Left hindlimb (tissue), 1 donor: ENCODE results near the gene RGPD4.
"Not testable (repeated sequence)": the region's sequence is repeated elsewhere in the genome, so short reads cannot be mapped to it uniquely, and the experiment has no call there.

ENCODE experiments used
- DNase-seq: peaks from one replicate; pipeline ENCODE4 v3.0.0-alpha.2; 2018

RGPD4 gene

DNA sequence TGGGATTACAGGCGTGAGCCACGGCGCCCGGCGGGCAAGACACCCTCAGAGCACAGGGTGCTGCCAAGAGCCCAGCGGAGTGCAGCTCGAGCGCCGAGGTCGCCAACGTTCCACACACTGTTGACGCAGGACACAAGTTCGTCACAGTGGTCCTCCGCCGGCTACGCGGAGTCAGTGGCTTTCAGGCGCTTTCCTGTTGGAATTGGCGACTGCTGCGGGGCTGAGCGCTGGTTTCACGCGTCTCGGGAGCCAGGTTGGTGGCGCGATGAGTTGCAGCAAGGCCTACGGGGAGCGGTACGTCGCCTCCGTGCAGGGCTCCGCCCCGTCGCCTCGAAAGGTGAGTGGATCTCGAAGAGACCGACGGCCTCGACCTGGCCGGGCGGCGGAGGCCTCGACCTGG lies at the start of gene RGPD4:
RGPD4 (plus strand) TSS at position 144 of the 400 bp plus-strand sequence; CDS start at position 266, 122 bp downstream.
- DNase-seq: not testable (repeated sequence)

DNA sequence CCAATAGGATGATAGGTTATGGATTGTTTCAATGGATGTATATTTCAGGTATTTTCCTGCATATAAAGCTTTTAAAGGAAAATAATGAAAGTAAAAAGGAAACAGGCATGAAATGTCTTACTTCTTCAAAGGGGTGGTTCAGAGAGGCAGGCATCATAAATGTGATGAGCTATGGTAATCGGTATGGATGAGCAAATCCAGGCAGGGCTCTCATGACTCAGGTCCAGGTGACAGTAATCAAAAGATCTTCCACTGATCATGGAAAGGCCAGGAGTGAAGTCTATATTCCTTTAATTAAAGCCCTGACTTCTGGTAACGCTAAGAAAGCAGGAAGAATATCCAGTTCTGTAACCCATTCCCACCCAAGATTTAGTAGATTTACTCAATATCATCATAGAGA lies 48.7 kb upstream of the RGPD4 start:
- DNase-seq: no peak

DNA sequence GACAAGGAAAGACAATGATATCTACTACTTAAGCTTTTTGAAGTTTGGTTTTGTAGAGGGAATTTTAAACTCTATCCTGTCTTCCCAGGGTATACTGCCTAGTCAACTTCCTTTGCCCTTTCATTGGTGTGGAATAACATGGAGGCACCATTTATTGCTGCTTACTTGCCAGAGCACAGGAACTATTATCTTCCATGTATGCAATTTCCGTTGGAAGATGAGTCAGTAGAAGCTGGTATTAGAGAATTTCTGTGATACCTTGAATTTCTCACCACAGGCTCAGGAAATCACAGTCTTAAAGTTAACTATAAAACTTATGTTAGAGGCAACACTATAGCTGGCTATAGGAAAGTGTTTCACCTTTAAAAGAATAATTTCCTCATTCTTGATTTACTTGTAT lies 40.9 kb upstream of the RGPD4 start:
- no peak for DNase-seq

DNA sequence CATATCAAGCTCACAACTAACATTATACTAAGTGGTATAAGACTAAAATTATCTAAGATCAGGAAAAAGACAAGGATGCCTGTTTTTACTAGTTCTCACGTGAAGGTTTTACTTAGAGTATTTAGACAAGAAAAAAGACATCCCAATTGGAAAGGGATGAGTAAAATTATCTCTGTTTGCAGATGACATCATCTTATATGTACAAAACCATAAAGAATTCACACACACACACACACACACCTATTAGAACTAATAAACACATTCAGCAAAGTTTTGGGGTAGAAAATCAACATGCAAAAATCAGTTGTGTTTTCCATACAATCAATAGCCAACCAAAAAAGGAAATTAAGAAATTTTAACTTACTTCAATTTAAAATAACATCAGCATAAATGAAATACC lies 35.9 kb upstream of the RGPD4 start:
- no peak for DNase-seq

DNA sequence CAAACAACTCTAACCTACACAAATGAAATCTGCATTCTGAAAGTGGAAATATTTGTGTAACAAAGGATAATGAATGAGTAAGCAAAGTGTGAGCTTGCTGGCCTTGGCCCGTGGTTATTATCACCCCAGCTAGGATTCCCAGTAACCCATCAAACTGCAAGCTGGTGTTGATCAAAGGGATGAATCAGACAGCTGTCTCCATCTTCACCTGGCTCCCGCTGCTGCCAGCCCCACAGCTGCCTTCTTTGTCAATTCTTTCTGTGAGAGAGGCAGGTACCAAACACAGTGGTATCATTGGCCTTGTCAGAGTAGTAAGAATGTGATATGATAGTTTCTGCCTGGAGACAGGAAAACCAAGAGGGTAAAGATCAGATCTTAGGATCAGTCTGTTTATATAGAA lies 25.2 kb upstream of the RGPD4 start:
- DNase-seq: no peak

DNA sequence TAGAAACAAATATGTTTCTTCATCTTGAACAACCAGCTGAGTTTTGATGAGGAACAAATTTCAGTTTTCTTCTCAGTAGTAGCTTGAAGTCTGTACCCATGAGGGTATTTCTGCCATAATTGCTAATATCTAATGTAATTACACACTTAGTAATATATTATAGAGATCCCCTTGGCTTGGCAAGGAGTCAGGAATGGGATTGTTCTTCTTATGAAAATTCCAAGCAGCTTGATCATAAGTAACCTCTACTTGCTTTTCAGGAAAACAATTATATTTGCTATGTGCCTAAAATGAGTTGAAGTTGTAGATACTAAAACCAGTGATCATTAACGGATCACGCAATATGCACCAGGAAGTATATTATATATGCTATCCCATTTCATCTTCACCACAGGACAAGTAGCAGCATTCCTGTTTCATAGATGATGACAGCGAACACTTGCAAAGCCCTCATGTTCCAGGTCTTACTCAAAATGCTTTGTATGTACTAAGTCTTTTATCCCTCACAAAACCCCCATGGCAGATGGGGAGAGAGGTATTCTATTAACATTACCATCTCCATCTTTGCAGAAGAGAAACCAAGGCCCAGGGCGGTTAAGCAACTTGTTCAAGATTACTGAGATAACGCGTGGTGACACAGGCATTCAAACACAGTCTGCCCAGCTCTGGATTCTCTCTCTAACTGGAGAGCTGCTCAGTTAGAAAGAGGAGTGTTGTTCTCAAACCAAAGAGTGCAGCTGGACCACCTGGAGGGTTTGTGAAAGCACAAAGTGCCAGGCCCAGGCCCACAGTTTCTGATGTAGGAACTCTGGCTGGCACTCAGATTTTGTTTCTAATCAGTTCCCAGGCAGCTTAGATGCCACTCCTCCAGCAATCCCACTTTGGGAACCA lies 21.8 kb upstream of the RGPD4 start:
- no peak for DNase-seq

DNA sequence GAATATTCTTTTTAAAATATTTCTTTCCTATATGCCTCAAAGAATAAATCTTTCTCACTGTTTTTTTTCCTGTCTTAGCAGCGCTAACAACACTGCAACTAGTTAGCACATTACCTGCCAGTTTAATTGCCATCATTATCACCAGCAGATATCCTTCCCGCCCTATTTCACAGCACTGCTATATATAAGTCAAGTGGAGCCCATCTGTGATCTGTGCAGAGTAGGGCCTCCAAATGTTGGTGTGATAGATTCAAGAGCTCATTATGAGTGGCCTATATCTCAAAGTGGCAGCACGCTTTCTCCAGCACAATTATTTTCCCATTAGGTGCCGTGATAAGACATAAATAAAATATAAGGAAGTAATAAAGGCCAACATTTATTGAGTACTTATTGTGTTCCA lies 19.8 kb upstream of the RGPD4 start:
- no peak for DNase-seq

DNA sequence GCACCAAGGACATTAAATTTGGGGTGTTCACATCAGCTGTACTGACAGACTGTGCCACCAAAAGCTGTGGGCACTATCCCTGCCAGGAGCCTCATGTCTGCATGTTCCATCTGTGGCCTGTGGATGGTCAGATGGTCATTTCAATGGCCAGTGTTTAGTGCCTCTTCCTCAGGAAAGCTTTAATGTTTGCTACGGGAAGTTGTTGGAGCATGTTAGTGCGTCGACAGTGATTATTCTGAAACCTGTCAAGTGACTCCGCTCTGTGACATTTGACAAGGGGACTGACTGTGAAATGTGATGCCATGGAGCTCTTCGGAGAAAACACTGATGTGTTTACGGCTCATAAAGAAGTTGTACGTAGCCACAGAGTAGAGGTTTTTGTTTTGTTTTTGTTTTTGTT lies 18.7 kb upstream of the RGPD4 start:
- DNase-seq: no peak

DNA sequence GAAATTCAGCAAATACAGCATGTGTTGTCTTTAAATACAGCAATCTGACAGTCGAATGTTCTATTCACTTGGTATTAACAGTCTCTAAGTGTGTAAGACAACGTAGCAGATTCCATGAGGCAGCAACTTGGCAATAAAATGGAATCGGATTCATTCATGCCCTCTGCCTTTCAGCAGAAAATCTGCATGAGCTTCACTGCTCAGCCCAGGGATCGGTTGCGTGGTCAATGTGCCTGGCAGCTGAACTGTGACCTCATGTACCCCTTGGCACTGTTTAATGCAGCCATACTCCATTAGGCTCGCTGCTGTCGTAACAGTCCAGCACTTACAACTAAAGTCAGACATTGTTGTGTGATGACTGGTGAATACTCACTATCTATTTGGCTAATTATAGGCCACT lies 17.7 kb upstream of the RGPD4 start:
- DNase-seq: no peak

DNA sequence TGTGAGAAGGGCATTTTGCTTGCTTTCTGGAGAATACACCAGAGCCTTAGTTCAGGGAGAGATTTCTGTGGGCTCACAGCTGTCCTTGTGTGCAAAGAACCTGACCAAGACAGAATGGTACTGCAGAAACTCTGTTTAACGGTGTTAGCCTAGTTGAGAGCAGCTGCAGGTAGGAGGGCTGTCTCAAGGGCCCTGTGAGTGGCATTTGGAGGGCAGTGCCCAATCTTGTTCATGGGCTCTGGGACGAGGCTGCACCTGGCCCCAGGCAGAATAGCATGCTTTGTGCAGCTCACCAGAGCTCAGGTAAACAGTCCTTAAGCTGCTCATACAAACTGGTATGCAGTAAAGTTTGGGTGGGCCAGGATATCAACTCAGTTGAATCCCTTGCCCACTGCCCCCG lies 16.9 kb upstream of the RGPD4 start:
- DNase-seq: no peak

DNA sequence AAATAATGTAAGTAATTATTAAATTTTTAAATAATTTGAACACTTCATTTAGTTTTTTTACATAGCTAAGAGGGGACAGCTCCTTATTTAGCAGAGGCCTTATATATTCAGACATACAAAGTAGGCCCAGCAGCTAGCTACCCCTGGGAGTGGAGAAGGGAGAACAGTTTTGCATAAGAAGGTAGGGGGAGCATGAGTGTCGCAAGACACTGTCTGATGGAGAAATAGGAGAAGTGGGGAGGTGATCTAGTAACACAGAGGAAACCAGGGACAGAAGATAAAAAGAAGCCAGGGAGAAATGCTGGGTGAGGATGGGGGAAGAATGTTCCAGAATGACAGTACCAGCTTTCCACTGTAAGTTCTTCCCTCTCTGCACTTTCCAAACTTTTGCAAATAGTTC lies 16.0 kb upstream of the RGPD4 start:
- no peak for DNase-seq

DNA sequence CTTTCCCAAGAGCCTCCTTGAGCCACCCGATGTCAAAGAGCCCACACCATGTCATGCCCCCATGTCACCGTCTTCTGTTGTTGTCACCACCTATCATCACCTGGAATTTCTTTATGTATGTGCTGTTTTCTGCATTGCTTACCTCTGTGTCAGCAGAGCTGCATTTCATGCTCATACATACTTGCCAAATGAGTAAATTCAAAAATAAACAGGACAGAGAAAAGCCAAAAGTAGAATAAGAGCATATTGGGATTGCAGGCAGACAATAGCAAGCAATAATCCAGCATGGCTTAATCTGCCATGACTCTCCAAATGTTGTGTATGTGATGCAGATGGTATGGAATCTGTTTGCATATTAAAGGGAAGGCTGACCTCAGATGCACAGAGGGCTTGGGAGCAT lies 15.3 kb upstream of the RGPD4 start:
- DNase-seq: no peak

DNA sequence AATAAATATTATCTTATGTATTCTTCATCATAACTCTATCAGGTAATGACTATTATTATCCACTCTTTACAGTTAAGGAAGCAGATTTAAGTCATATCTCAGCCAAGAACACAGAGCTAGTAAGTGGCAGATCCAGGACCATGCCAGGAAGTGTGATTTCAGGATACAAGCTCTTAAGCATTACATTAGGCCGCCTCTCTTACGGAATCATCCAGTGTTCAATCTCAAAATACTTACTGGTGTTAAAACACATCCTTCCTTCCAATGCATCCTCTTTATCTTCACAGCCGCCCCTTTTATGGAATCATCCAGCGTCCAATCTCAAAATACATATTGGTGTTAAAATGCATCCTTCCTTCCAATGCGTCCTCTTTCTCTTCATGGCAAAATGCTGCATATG lies 14.7 kb upstream of the RGPD4 start:
- DNase-seq: no peak

DNA sequence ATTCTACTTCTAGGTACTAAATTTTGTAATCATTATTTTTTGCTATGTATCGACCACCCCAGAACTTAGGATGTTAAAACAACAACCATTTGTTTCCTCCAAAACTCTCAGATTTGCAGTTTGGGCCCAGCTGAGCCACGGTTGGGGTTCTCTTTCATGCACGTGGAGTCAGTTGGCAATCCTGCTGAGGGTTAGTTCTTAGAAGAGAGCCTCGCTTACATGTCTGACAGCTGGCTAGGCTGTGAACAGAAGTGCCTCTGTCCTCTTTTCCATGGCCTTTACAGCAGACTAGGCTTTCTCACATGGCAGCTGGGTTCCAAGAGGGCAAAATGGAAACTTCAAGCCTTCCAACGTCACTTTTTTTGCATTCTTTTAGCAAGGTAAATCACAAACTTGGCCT lies 9.3 kb upstream of the RGPD4 start:
- no peak for DNase-seq

DNA sequence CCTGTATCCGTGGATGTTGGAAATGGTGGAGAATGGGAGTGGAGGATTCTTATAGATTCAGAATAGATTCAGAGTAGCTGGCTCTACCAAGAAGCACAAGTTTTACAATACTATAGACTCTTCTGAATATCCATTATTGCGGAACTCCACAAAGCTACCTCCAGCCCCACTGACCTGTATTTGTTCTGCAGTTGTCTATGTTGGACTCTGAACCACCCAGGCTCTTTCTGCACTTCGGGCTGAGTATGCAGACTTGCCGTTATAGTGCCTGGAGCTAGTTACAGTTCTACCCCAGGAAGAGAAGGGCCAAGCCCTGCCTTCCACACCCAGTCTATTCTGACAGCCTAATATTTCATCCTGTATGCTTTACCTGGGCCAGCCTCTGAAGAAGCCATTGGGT lies 4.4 kb upstream of the RGPD4 start:
- no peak for DNase-seq

DNA sequence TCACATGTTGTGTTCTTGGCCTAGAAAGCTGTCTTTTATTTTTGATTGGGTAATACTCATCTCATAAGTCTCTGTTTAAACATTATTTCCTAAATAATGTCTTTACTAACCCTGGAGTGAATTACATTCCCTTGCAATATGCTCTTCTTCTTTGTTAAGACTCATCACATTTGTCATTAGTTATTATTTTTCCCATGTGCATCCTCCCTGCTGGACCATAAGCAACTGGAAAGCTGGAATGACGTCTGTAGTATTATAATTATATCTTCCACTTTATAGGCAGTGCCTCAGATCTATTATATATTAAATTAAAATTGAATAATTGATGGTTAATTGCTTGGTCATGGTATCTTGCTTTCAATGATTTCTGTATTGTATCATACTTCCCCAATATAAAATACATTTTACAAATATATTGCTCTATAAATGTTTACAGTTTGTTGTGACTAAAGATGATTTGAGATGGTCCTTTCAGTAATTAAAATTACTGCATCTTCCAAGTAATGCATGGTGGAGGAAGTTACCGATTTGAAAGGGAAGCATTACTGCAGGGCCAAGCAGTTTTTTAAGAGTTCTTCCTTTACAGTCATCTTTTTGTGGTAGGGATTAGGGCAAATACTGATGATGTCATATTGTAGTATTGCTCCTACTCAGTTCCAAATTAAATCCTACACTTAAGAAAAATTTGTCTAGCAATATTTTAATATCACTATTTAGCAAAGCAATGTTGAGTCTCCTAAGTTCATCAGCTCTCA lies 2.1 kb upstream of the RGPD4 start:
- no peak for DNase-seq

DNA sequence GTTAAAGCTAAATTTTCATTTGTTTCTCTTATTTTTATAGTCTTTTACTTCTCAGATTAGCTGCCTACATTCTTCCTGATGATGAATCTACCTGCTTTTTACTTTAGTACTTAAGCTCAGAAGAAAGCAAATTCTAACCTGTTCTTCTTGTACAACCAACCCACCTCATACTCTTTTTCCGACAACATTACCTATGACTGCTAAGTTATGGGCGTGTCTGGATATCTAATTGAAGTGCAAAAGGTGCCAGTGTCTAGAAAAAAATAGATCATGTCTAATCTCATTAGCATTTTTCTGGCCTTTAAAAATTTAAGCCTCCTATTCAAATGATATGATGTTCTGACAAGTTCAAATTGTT lies 1.5 kb upstream of the RGPD4 start:
- no peak for DNase-seq

DNA sequence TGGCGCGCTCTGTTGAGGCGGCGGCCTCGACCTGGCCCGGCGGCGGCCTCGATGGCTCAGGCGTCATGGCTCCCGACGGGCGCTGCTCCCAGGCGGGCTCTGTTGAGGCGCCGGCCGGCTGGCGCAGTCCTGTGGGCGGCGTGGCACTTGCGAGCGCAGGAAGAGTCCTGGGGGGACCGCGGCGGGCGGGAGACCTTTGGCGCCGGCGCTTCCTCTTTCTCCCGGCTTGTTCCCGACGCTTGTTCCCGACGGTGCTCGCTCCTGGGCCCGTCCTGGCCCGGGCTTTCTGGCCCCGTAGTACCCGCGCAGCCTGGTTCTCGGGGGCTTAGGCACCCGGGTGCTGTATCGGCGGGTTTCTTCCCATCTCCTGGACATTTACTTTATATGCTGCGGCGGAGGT lies 2.8 kb downstream of the RGPD4 start:
- DNase-seq: not testable (repeated sequence)

DNA sequence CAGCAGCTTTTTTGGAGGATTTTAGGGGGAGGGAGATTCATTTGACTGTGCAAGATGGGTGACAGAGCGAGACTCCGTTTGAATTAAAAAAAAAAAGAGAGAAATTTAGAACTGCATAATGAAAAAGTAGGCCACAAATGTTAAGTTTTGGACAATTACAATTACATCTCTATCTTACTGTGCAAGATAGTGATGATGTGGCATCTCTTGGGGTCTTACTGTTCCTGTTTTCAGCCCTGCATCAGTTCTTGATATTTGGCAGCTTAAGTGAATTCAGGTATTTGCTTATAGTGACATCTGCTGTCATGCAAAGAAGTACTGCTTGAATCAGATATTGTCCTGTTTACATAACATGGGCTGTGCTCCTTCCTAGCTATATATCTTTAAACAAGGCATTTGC lies 6.5 kb downstream of the RGPD4 start:
- not testable (repeated sequence) for DNase-seq

DNA sequence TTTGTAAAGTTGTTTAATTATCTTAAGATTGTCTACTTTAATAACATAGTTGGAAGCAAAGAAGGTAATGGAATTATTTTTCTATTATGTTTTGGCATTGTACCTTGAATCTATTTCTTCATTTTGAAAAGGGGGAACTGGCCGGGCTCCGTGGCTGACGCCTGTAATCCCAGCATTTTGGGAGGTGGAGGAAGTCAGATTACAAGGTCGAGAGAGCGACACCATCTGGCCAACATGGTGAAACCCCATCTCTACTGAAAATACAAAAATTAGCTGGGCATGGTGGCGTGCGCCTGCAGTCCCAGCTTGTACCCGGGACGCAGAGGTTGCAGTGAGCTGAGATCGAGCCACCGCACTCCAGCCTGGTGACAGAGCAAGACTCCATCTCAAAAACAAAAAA lies 6.9 kb downstream of the RGPD4 start:
- DNase-seq: not testable (repeated sequence)

DNA sequence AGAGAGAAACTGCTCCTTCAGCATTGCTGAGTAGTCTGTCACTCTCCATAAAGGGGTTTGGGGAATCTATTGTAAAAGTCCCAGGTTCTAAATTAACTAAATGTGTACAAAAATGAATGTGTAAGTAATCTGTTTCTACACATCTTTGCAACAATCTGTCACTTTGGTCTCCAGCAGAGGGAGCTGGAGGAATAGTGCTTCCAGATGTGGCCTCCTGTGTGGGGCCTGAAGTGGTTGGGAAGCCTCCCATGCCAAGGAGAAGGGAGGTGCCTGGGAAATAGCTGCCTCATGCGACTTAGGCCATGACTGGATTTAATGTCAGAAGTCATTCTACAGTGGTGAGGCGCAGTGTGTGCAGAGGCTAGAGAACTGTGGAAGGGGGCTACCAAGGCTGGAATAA lies 89.4 kb downstream of the RGPD4 start:
- not testable (repeated sequence) for DNase-seq

DNA sequence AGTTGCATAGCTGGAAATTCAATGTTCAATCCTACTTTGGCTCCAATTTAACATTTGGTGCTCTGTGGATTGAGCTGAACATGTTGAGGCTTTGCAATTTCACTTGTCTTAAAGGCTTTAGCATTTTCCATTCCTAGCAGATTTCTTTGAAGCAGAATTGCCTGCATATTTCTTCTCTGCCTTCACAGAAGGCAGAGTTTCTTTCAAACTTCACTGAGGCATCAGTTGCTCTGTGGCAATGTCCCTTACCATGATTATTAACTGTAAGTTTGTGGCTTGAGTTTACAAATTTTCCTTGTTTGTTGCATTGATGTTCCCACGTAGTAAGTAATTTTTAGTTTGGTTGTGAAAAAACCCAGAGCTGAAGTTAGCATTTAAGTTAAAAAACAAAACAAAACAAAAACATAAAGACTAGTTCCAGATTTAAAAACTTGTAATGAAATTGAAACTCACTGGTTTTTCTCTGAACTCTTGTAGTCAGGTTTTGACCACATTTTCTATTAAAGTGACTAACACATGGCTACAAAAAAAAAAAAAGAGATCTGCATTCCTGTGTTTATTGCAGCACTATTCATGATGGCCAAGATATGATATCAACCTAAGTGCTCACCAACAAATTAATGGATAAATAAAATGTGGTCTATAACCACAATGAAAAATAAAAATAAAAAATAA lies 90.1 kb downstream of the RGPD4 start:
- DNase-seq: not testable (repeated sequence)

DNA sequence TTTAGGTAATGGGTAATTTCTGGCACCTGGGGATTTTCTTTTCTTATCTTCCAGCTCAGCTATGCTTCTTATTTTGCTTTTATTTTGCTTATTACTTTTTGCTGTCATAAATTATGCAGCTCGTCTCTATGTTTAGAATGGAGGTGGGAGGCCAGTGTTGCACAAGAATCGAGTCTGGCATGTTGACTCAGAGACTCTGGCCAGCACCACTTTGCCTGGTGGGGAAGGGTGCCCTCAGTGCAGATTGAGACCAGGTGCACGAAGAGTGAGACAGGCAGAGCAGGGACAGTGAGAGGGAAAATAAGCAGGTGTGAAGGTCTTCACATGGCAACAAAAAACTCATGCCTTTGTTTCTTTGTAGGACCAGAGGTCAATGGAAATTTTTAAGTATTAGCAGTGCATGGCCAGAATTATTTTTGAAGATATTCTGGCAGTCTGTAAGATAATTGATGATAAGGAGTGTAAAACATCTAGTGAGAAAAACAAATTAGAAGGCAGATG lies 100.4 kb downstream of the RGPD4 start:
- no peak for DNase-seq

DNA sequence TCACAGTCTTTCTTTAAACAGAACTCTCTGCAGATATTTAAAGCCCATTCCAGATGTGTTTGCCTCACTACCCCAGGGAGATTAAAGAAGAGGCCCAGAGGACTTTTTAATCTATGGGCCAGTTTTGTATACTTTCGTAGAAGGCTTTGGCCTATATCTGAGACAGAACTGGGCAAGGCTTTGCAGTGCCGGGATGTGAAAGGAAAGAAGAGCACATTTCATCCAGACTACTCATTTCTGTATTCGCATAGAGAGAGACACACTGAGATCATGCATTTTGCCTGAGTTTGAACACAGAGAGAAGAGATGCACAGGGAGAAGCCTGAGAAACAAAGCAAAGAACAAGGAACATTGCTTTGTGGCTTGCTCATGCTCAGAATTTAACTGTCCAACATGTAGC lies 104.7 kb downstream of the RGPD4 start:
- DNase-seq: no peak
